Measurements from ENCODE around the gene CYB561A3.
A peak's percentile ranks its signal among the peaks of the same experiment; 100 is the strongest.

CYB561A3 gene

GRCh38 chr11:61340979-61341378 is 20.7 kb downstream of the CYB561A3 start:
- no peak for TF ChIP-seq CTCF (IDR thresholded peaks at IDR 0.05)
- Mint-ChIP-seq H3K4me1 (peaks cover 14% of the 10 kb centered on the region), H3K27me3 (ENCODE audit: low read depth, poor library complexity) (no peaks in the 10 kb centered on the region), H3K36me3 (ENCODE audit: low read depth) (peaks cover 24% of the 10 kb centered on the region), H3K27ac (no peak overlapping the region), H3K9me3 (no peaks in the 10 kb centered on the region), H3K4me3 (no peak overlapping the region)
- no peak for DNase-seq

GRCh38 chr11:61339490-61339878 is 22.2 kb downstream of the CYB561A3 start:
- H3K27me3 Mint-ChIP-seq (ENCODE audit: low read depth, poor library complexity), result no peaks in the 10 kb centered on the region
- TF ChIP-seq CTCF (IDR thresholded peaks at IDR 0.05), result no peak
- H3K36me3 Mint-ChIP-seq (ENCODE audit: low read depth), result peaks cover 24% of the 10 kb centered on the region
- H3K27ac Mint-ChIP-seq, result no peak overlapping the region
- no peak overlapping the region for H3K4me3 Mint-ChIP-seq
- H3K9me3 Mint-ChIP-seq, result no peaks in the 10 kb centered on the region
- no peak for DNase-seq
- peaks cover 25% of the 10 kb centered on the region for H3K4me1 Mint-ChIP-seq

GRCh38 chr11:61338783-61339489 is 22.7 kb downstream of the CYB561A3 start:
- TF ChIP-seq CTCF (IDR thresholded peaks at IDR 0.05), result no peak
- no peaks in the 10 kb centered on the region for H3K9me3 Mint-ChIP-seq
- no peak overlapping the region for H3K4me3 Mint-ChIP-seq
- no peak for DNase-seq
- peaks cover 24% of the 10 kb centered on the region for H3K36me3 Mint-ChIP-seq (ENCODE audit: low read depth)
- peaks cover 31% of the 10 kb centered on the region for H3K4me1 Mint-ChIP-seq
- no peaks in the 10 kb centered on the region for H3K27me3 Mint-ChIP-seq (ENCODE audit: low read depth, poor library complexity)
- no peak overlapping the region for H3K27ac Mint-ChIP-seq

GRCh38 chr11:61337706-61338470 is 23.8 kb downstream of the CYB561A3 start:
- no peak for TF ChIP-seq CTCF (IDR thresholded peaks at IDR 0.05)
- H3K4me3 Mint-ChIP-seq, result no peak overlapping the region
- no peak for DNase-seq
- no peaks in the 10 kb centered on the region for H3K9me3 Mint-ChIP-seq
- H3K27me3 Mint-ChIP-seq (ENCODE audit: low read depth, poor library complexity), result no peaks in the 10 kb centered on the region
- H3K4me1 Mint-ChIP-seq, result peaks cover 39% of the 10 kb centered on the region
- H3K27ac Mint-ChIP-seq, result peak overlapping the region; percentile 75
- H3K36me3 Mint-ChIP-seq (ENCODE audit: low read depth), result peaks cover 24% of the 10 kb centered on the region

GRCh38 chr11:61336171-61336935 is 25.3 kb downstream of the CYB561A3 start:
- H3K27me3 Mint-ChIP-seq (ENCODE audit: low read depth, poor library complexity), result no peaks in the 10 kb centered on the region
- H3K4me3 Mint-ChIP-seq, result no peak overlapping the region
- no peaks in the 10 kb centered on the region for H3K9me3 Mint-ChIP-seq
- peak; percentile 84 for DNase-seq
- peak; percentile 95 for TF ChIP-seq CTCF (IDR thresholded peaks at IDR 0.05)
- H3K4me1 Mint-ChIP-seq, result peaks cover 52% of the 10 kb centered on the region
- H3K36me3 Mint-ChIP-seq (ENCODE audit: low read depth), result peaks cover 20% of the 10 kb centered on the region
- no peak overlapping the region for H3K27ac Mint-ChIP-seq
